ENCODE measurements around the gene SETD6.

Gene SETD6

DNA sequence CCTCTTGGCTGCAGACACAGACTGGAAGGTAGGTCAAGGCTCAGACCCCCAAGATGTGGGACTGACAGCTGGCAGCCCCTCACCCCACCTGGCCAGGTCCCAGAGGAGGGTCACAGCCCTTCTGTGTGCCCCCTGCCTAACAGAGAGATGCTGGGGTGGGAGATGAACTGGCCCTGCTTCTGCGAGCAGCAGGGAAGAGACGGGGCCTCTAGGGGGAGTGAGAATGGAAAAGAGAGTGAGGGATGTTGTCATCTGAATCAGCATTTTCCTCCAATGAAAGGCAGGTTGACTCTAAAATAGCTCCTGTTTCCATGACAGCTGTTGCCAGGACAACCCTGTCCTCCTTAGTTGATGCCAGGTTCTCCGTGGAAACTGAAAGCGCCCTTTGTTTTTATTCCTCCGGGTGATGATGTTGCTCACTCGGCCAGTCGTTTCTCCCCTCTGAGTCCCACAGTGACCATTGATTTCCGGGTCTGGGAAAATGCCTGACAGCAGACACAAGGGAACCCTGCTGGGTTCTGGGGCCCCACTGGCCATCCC lies 20.3 kb upstream of the SETD6 start:
- peak; percentile 94 for DNase-seq

DNA sequence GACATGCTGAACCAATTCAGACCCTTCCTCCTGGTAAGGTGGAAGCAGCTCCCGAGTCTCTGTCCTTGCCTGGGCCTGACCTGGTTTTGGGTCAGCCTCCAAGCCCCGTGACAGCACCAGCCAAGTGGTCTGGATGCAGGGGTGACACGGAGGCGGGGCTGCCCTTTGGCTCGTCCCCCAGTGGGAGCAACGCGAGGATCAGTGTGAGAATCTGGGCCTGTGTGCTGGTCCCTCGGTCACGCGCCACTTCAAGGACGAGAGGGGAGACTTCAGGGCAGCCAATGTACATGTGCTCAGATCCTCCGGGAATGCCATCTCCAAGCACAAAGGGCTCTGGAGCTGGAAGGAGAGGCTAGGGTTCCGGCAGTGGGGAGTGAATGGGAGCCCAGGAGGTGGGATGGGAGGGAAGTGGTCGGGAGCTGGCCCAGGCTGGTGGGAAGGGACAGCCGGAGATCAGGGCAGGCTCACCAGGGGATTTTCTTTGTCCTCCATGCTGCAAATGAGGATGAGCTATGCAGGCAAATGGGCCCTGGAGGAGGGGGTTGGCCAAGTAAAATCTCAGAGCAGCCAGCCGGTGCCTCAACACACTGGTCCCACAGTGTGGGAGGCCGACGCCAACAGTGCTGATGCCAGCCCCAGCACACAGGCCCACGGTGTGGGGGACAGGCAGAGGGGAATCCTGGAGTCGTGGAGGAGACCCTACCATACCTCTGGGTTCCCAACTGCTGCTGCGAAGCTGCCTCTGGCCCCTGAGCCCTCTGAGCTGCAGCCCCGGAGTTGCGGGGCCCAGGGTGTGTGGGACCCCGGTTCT lies 19.6 kb upstream of the SETD6 start:
- DNase-seq: no peak

DNA sequence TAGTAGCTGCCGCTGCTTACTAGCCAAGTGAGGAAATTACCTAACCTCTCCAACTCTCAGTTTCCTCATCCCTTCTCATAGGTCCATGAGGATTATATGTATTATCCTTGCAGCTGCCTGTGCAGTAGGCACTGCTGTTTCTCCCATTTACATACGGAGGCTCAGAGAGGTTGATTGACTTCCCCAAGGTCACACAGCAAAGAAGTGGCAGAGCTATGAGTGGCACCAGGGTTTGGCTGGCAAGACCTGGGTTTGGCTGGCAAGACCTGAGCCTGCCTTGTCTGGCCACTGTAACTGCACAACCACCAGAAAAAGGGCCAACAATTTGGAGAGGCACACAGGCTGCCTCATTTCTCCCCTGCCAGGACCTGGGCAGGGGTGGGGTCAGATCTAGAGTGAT lies 17.8 kb upstream of the SETD6 start:
- no peak for DNase-seq

DNA sequence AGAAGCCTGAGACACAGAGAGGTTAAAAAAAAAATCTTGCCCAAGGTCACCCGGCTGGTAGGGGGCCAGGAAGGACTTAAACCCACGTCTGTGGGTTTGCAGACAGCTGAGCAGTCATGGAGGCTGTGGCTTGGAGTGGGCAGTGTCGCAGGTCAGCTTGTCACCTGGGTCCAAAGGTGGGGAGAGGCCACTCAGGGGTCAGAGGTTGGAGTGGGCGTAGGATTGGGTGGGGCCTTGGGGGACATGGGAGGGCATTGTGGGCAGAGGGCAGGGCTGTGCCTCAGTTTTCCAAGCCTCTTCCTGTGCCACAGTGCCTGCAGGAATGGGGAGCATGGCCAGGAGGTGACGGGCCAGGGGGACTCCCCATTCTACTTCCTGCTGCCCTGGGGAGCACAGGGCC lies 17.4 kb upstream of the SETD6 start:
- no peak for DNase-seq

DNA sequence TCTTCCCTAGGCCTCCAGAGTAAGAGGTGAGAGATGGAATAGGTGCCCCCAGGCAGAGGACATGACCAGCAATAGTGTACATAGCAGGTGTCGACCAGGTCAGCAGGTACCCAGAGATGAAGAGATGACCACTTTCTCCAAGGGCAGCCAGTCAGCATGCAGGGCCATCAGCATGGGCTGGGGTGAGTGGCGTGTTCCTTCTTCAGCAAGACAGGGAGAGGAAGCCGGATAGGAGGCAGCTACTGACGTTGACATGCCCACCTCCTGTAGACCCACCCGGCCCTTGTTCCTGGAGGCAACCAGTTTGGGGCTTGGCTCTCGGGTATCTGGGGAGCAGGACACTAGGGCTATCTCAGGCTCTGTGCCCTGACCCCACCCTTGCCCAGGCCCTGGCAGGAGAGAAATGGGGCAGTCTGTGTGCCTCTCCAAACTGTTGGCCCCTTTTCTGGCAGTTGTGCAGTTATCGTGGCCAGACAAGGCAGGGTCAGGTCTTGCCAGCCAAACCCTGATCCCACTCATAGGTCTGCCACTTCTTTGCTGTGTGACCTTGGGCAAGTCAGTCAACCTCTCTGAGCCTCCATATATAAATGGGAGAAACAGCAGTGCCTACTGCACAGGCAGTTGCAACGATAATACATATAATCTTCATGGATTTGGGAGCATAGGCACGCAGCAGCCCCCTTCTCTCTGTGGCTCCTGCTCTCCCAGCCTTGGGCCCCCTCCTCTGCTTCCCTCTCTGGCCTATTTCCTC lies 16.8 kb upstream of the SETD6 start:
- DNase-seq: no peak

DNA sequence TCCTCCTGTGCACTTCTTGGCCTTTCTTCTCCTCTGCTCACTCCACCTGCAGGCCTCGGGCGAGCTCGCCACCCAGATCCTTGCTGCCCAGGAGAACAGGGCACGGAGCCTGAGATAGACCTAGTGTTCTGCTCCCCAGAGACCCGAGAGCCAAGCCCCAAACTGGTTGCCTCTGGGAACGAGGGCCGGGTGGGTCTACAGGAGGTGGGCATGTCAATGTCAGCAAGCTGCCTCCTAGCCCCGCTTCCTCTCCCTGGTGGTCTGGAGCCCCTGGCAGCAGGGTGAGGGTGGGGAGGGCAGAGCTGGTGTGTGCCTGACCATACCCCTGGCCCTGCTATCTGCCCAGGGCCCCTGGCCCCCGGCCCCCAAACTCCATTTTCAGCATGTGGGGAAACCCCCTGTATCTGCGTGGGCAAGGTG lies 16.2 kb upstream of the SETD6 start:
- no peak for DNase-seq

DNA sequence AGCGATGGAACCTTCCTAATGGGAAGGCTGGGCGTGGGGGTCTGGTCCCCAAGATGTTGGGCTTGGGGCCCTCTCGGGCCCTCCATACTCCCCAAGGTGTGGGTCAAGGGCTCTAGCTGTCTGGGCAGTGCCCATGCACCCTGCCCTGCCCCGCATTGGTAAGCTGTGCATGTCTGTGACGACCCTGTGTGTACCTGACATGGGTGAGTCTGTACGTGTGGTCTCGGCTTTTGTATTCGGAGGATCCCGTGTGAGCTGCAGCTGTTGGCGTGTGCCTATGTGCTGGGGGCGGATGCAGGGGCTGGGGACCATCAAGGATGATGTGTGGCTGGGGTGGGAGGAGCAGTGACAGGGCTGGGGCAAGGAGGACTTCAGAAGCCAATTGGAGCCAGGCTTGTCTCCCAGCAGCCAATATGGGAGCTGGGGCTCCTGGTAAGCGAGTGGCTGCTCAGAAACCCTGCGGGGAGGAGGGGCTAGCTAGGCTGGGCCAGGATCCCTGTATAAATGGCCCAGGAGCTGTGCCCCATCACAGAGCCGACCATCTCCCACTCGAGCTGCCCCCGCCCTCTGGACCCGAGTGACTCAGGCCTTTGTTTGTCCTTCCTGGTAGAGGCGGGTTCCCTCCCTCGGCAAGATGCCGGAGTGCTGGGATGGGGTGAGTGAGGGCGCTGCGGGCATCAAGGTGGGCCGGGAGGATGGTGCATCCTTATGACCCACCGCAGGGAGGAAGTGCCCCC lies 15.5 kb upstream of the SETD6 start, which contains the start of gene NDRG4:
Gene NDRG4, plus strand, starts transcription at position 529 of the 737 bp plus-strand sequence. Its CDS starts 106 bp downstream, at position 635.
- peak; percentile 98 for DNase-seq

DNA sequence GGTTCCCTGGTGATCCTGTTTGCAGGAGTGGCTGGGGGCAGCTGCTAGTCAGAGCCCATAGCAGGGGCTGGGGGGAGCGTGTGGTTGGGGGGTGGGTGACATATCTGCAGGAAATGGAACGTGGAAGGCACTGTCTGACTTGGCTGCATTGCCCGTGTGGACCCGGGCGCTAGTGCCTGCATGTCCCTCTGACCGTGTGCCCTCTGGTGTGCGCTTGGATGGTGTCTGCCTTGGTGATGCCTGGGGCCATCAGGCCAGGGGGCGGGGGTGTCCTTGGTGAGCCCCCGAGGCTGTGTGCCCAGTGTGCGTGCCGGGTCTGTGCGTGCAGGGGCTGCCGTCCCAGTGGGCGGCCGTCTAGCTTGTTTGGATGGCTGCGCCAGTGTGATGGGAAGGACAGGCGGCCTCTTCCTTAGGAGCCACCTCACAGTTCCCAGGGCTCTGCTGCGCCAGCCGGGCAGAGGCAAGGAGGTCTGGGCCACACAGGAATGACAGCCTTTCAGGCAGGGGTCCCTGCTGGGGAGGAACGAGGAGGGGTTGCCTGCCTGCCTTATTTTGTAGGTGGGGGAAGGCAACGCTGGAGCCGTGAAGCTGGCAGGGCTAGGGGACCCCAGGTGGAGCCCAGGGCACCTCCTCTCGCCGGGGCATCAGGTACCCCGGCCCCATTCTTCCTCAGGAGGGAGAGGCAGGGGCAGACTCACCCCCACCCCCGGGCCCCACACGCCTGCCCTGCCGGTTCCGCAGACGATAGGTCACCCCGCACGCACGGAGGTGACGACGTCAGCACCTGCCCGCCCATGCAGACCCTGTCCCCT lies 14.7 kb upstream of the SETD6 start:
- DNase-seq: peak; percentile 77

DNA sequence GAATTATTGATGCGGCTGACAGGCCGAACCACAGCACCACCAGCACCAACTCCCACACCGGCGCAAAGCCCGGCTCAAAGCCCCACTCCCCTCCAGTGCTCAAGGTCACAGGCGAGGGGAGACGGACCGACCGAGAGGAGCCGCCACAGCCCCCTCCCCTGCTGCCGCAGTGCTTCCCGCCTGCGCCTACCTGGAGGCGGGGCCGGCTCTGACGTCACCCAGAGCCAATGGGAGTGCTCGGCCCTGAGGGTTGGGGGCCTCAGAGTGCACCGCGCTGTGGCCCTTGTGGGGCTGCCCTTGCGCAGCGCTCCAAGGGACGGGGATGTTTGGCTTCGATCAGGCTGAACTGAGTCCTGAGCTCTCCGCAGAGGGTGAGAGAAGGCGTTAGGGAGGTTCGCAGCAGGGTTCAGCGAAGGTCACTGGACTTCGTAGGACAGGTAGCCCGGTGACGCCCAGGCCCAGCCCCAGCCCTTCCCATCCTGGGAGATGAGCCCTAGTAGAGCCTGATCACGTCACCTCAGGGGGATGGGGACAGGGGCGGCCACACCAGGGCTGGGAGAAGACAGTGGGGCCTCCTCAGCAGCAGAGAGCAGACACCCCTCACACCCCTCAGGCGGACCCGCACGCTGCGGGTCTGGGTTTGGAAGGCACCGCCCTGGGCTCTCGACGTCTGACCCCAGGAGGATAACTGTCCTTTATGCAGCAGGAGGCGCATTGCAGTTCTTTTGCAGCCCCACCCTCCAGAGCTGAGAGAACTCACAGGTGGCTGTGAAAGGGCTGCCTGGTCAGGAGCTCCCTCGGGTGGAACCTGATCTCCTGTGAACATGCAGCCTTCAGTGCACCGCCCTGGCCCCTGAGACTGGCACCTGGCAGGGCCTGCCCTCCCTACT lies 13.8 kb upstream of the SETD6 start:
- DNase-seq: peak; percentile 91

DNA sequence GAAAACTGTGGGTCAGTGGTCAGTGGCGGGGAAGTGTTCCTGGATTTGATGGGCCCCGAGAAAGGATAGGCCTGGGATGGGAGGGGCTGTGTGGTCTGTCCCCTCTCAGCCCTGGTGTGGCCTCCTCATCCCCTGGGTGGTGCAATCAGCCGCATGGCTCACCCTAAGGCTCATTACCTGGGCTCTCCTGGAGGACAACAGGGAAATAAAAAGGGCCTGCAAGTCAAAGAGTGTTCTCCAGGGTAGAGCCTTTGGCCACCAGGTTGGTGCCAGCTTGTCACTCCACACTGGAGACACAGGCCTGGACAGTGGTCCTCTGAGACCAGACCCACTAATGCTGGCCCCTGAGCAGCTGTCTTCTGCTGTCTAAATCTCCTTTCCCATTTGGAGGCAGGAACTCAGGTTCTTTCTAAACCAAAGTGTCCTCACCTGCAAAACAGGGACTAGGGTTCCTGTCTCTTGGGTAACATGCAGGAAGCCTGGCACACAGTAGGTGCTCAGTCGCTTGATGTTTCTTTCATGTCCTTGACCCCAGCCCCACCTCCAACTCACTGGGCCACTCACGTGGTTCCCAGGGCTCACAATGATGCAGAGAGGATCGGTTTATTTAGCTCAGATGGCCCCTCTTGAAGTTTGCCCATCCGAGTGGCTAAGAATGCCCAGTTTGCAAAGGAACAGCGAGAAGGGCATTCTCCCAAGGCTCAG lies 12.9 kb upstream of the SETD6 start:
- DNase-seq: peak; percentile 45

DNA sequence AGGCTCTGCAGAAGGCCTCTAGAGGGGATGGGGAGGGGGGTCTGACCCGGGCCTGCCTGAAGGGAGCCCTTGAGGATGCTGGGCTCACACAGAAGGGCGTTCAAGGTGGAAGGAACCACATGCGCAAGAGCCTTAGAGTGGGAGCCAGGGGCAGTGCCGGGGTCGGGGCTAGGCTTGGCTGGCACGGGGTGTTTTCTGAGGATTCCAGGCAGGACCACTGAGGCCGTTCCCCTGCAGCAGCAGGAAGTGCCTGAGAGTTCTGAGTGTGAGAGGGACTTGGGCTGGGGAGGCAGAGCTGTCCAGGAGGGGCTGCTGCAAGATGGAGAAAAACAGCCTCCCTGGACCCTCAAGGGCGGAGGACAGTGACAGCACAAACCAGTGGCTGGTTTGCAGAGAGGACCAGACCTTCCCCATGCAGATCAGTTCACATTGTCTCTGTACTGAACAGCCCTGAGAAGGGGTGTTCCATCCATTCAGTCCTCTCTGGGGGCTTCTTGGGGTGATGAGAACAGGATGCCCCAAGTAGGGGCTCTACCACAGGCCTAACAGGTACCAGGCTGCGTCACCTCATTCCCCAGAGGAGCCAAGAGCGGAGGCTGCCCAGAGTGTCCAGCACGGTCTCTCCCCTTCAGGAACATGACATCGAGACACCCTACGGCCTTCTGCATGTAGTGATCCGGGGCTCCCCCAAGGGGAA lies 12.0 kb upstream of the SETD6 start:
- peak; percentile 49 for DNase-seq

DNA sequence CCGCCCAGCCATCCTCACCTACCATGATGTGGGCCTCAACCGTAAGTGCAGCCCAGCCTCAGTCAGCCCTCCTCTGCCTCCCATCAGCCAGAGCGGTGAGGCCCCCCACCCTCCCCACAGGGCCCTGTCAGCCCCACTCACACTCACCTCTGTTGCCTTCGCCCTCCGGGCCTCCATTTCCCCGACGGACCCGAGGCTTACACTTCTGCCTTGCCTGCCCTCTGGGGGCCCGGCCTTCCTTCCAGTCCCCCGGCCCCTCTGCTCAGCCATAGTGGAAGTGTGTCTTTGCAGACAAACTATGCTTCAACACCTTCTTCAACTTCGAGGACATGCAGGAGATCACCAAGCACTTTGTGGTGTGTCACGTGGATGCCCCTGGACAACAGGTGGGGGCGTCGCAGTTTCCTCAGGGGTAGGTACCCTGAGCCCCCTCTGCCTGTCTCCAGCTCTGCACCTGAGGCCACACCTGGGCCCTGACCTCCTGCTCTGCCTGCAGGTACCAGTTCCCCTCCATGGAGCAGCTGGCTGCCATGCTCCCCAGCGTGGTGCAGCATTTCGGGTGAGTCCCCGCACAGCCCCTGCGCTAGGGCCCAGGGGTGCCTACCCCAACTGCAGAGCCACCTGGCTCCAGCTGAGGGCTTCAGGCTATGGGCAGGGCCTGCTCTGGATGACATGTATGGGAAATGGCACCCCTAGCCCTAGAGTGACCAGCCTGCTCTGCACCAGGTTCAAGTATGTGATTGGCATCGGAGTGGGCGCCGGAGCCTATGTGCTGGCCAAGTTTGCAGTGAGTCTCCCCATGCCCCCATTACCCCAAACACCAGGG lies 11.2 kb upstream of the SETD6 start:
- DNase-seq: peak; percentile 42

DNA sequence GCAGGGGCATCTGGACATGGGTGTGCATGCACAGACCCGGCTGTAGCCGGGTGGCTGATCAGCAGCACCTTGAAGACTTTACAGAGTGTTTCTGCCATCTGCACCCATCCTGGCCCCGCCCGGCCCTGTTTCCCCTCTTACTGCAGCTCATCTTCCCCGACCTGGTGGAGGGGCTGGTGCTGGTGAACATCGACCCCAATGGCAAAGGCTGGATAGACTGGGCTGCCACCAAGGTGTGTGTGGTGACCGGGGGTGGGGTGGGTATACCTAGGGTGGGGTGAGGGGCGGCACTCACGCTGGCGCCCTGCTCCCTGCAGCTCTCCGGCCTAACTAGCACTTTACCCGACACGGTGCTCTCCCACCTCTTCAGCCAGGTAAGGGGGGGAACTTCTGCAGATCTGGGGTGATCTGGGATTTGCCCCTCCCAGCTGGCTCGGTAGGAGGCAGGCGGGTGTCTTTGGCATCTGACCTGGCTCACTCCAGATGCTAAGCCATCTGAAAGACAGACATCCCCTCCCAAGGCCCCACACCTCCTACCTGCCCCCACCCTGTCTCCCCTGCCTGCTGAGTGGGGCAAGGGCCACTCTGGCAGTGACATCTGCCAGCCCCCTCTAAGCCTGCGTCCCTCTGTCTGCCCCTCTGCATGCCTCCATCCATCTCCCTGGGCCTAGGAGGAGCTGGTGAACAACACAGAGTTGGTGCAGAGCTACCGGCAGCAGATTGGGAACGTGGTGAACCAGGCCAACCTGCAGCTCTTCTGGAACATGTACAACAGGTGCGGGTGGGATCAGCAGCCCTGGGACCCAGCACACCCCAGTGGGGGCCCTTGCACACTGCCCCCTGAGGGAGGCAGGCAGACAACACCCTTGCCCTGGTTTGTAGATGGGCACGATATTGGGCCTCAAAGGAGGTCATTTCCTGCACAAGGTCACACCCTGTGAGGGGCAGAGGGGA lies 8.8 kb upstream of the SETD6 start:
- peak; percentile 34 for DNase-seq

DNA sequence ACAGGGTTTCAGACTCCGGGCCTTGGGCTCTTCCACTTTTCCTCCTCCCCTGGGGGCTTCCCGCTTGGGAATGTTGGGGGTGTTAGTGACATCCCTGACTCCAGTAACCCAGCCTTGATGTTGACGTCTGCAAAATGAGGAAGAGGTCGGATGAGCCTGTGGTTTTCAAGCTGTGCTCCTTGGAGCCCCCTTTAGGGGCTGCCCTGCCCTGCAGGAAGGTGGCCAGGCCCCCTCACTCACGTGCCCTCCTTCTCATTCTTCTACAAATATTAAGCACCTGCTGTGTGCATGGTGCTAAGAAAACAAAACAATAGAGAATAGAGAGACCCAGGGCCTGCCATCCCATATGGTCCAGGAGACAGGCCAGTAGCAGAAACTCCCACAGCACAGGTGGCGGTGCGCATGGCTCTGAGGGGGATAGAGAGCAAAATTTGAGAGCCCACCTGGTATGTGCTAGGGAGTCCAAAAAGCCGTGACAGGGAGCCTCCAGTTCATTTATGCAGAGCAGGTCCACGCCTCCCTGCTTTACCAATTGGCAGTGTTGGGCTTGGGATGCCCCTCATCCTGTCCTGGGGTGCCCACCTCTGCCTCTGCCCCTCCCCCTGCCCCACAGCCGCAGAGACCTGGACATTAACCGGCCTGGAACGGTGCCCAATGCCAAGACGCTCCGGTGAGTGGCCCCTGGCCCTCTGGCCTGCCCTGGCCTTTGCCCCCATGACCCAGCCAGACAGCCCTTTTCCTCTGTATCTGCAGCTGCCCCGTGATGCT lies 7.9 kb upstream of the SETD6 start:
- DNase-seq: no peak

DNA sequence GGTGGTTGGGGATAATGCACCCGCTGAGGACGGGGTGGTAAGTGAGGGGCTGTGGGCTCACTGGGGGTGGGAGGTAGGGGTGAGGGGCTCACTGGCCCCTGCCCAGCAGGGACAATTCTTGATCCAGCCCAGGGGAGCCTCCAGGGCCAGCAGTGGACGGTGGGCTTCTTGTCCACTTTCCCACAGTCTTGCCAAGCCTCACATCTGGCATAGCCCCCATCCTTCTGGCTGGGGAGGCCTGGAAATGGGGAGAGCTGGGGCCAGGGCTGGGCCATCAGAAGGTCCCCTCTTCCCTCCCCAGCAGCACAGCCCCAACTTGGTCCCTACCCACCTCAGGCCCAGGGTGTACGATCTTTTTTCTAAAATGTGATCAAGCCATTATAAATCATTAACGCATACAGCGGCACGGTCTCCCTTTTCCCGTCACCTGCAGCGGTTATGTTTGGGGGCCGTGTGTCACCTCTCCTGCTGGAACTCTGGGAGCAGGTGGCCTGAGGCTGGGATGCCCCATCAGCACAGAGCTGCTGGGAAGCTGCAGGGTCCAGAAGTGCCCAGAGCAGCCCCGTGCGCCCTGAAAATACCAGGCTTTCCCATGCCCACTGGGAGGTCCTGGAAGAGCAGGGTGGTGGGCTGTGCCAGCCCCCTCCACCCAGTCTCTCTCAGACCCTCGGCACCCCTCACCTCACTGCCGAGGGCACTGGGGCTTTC lies 7.2 kb upstream of the SETD6 start:
- peak; percentile 52 for DNase-seq

DNA sequence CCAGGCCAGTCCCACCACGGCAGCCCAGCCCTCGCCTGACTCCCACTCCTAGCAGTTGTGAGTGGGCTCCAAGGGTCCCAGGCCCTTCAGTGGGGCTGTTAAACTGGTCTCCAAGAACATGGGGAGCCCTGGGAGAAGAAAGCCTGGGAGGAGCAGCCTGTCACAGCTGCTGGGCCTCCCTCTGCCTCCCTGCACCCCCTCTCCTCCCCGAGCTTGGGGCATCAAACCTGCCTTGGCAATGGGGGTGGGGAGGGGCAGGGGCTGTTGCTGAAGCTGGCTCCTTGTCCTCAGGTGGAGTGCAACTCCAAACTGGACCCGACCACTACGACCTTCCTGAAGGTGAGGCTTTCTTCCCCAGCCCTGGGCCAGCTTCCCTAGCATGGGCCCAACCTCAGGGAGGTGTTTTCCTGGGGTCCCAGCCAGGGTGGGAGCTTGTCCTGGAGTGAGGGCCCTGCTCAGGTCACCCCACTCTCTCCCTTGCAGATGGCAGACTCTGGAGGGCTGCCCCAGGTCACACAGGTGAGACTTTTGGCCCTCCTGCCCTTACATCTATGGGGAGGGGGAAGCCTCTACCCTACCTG lies 6.6 kb upstream of the SETD6 start:
- DNase-seq: peak; percentile 49
